Stimulated activated CD8-positive, alpha-beta memory T cell treated with anti-CD3 and anti-CD28 coated beads, Interleukin-7, amount 100 ng/mL, for 48 hours (primary cell): Measurements from ENCODE around the gene TRIM27.
"Not testable (repeated sequence)": the region's sequence is repeated elsewhere in the genome, so short reads cannot be mapped to it uniquely, and the experiment has no call there.

ENCODE experiments used
- DNase-seq, 2 donors: peaks; one replicate each; pipeline ENCODE4 v3.0.0-alpha.2; 2020; ENCODE audit warnings: low read depth in 1 of 2; ENCODE audit errors: extremely low read depth in 1 of 2

The TRIM27 gene

GRCh38 chr6:28923318-28924102, at the start of gene TRIM27:
TSS of gene TRIM27 (minus strand) at chr6:28923985. CDS start at chr6:28923632, 353 bp downstream.
- DNase-seq, result peak; percentile 67 to 70

- not testable (repeated sequence) for DNase-seq
Observed at GRCh38 chr6:28970056-28970455, 46.3 kb upstream of the TRIM27 start.

GRCh38 chr6:28969129-28969528, 45.3 kb upstream of the TRIM27 start:
- DNase-seq, result no peak

GRCh38 chr6:28968476-28968875, 44.7 kb upstream of the TRIM27 start:
- DNase-seq, result no peak

- DNase-seq, result no peak
Observed at GRCh38 chr6:28965706-28966105, 41.9 kb upstream of the TRIM27 start.

GRCh38 chr6:28960846-28961500, 37.2 kb upstream of the TRIM27 start:
- DNase-seq, result no peak

- not testable (repeated sequence) for DNase-seq
Observed at GRCh38 chr6:28958561-28959243, 34.9 kb upstream of the TRIM27 start.

GRCh38 chr6:28957795-28958314, 34.1 kb upstream of the TRIM27 start:
- DNase-seq, result not testable (repeated sequence)

- no peak for DNase-seq
Observed at GRCh38 chr6:28956331-28956730, 32.5 kb upstream of the TRIM27 start.

GRCh38 chr6:28953585-28954258, 29.9 kb upstream of the TRIM27 start:
- DNase-seq, result no peak

GRCh38 chr6:28953039-28953584, 29.3 kb upstream of the TRIM27 start:
- peak in 1 of 2 donors; percentile 36 for DNase-seq

GRCh38 chr6:28949656-28950195, 25.9 kb upstream of the TRIM27 start:
- not testable (repeated sequence) for DNase-seq

- no peak for DNase-seq
Observed at GRCh38 chr6:28948782-28949486, 25.1 kb upstream of the TRIM27 start.

- DNase-seq, result no peak
Observed at GRCh38 chr6:28947831-28948270, 24.1 kb upstream of the TRIM27 start.

- DNase-seq, result no peak
Observed at GRCh38 chr6:28947067-28947765, 23.4 kb upstream of the TRIM27 start.

- DNase-seq, result no peak
Observed at GRCh38 chr6:28945349-28945748, 21.6 kb upstream of the TRIM27 start.

GRCh38 chr6:28944412-28944865, 20.7 kb upstream of the TRIM27 start:
- peak; percentile 31 to 47 for DNase-seq

GRCh38 chr6:28943557-28944411, 20.0 kb upstream of the TRIM27 start:
- DNase-seq, result peak; percentile 57 to 65
